Measurements from ENCODE around the gene IRGC.

- TF ChIP-seq CTCF (IDR thresholded peaks at IDR 0.05) (no peak), POLR2A (IDR thresholded peaks at IDR 0.05) (no peak)
These were observed 37.2 kb upstream of the IRGC start for GRCh38 chr19:43678512-43679261.
